K562 (cell line): ENCODE data around the gene SLC25A11. TPM values are rescaled to one million over a fixed set of nuclear protein-coding genes. Genes with fewer than 3 reads are reported as not detected.

Experiments
- ATF7 ChIP-seq: fragments of 450-650 bp; IDR thresholded peaks from 2 replicates; pipeline ENCODE4 v1.7.1; 2014; ENCODE audit warnings: mild to moderate bottlenecking, moderate library complexity
- CBFB ChIP-seq: sonication (generic); formaldehyde crosslinking; IDR thresholded peaks from 2 replicates; pipeline ENCODE4 v1.4.0; 2020; ENCODE audit warnings: mild to moderate bottlenecking, missing genetic modification reagents
- CC2D1A ChIP-seq: fragments of 450-650 bp; IDR thresholded peaks from 2 replicates; pipeline ENCODE4 v1.6.1; 2017; ENCODE audit warnings: mild to moderate bottlenecking
- DLX4 ChIP-seq: fragments of 250-450 bp; sonication (Bioruptor Pico); IDR thresholded peaks from 2 replicates; pipeline ENCODE4 v1.6.1; 2021; ENCODE audit warnings: mild to moderate bottlenecking
- EGR1 ChIP-seq: fragments of 450-650 bp; conservative IDR thresholded peaks from 2 replicates; pipeline ENCODE4 v1.6.1; 2017; ENCODE audit warnings: mild to moderate bottlenecking
- GATA2 ChIP-seq: sonication (generic); formaldehyde crosslinking; IDR thresholded peaks from 2 replicates; pipeline ENCODE4 v1.4.0; 2020; ENCODE audit warnings: mild to moderate bottlenecking, missing genetic modification reagents
- HBP1 ChIP-seq: fragments of 450-650 bp; formaldehyde crosslinking; IDR thresholded peaks from 2 replicates; pipeline ENCODE4 v1.4.0; 2022; ENCODE audit warnings: missing genetic modification characterization
- HIVEP1 ChIP-seq: fragments of 250-450 bp; sonication (Bioruptor Pico); IDR thresholded peaks from 2 replicates; pipeline ENCODE4 v1.4.0; 2020; ENCODE audit warnings: mild to moderate bottlenecking
- HOMEZ ChIP-seq: fragments of 250-450 bp; sonication (Bioruptor Pico); IDR thresholded peaks from 2 replicates; pipeline ENCODE4 v1.4.0; 2020; ENCODE audit warnings: mild to moderate bottlenecking, moderate library complexity
- MTA3 ChIP-seq: fragments of 450-650 bp; formaldehyde crosslinking; IDR thresholded peaks from 2 replicates; pipeline ENCODE4 v1.6.1; 2017; ENCODE audit warnings: mild to moderate bottlenecking, borderline replicate concordance
- PHF20 ChIP-seq: fragments of 450-650 bp; IDR thresholded peaks from 2 replicates; pipeline ENCODE4 v1.6.1; 2018; ENCODE audit not compliant: partially characterized antibody
- SMARCA5 ChIP-seq: fragments of 450-650 bp; IDR thresholded peaks from 2 replicates; pipeline ENCODE4 v1.6.1; 2016
- TAF7 ChIP-seq: fragments of 450-650 bp; IDR thresholded peaks from 2 replicates; pipeline ENCODE4 v1.6.1; 2016; ENCODE audit warnings: missing genetic modification characterization, missing compliant biosample characterization
- TBL1XR1 ChIP-seq, 2 experiments: IDR thresholded peaks; 2 replicates each; pipeline ENCODE4 v1.6.1; 2012; ENCODE audit warnings: improper control_type of control experiment in 2 of 2, low read length in 2 of 2, mild to moderate bottlenecking in 1 of 2
- USF1 ChIP-seq: sonication (generic); formaldehyde crosslinking; IDR thresholded peaks from 2 replicates; pipeline ENCODE4 v1.9.0; 2022; ENCODE audit warnings: mild to moderate bottlenecking, missing genetic modification reagents
- XRCC3 ChIP-seq: fragments of 450-650 bp; IDR thresholded peaks from 2 replicates; pipeline ENCODE4 v1.6.1; 2017; ENCODE audit warnings: mild to moderate bottlenecking, moderate library complexity
- ZBTB5 ChIP-seq: fragments of 450-650 bp; IDR thresholded peaks from 2 replicates; pipeline ENCODE4 v1.6.1; 2017; ENCODE audit warnings: antibody characterized with exemption
- ZNF354B ChIP-seq: fragments of 250-450 bp; sonication (Bioruptor Pico); IDR thresholded peaks from 2 replicates; pipeline ENCODE4 v1.4.0; 2020
- polyA plus RNA-seq, 8 experiments: library from polyadenylated mRNA; depleted of rRNA in 4 of 8; stranded (reverse) in 5 of 8; unstranded in 3 of 8; fragments of >200 nt; fragmentation: Nextera tagmentation in 2 of 8; fragmentation: Illumina TruSeq in 1 of 8; extraction: Ambion mirVana in 2 of 8; extraction: Trizol in 1 of 8; gene quantifications; 2 replicates each; pipeline versions ENCODE4 v1.2.1 to v1.2.3, GENCODE V29; 2011 to 2014; ENCODE audit warnings: inconsistent platforms in 1 of 8, missing spikeins in 1 of 8
- total RNA-seq, 7 experiments: library from RNA; depleted of rRNA in 6 of 7; stranded (reverse); fragments of >200 nt in 6 of 7; fragmentation: Illumina TruSeq in 2 of 7; extraction: Trizol in 2 of 7; gene quantifications; 2 replicates each; pipeline versions ENCODE4 v1.2.1 to v1.2.3, GENCODE V29; 2011 to 2021; ENCODE audit warnings: low replicate concordance in 1 of 7

Gene SLC25A11
- total and polyA plus RNA-seq, 9 of the 15 experiments (the other 6 are each of a cell fraction or from before 2014, with no cell fraction given) = 3.1 to 56.7 (median 32.9) TPM

GRCh38 chr17:4967539-4968485 is 28.0 kb upstream of the SLC25A11 start, which contains the start of gene SPAG7 (continued):
- no peak for TF ChIP-seq USF1 (CRISPR knock-in tag)
- TF ChIP-seq DLX4 = no peak
- TF ChIP-seq SMARCA5 = no peak
- TF ChIP-seq TAF7 (tag) = no peak; the same call in 1 of the 2 replicates
- no peak for TF ChIP-seq CC2D1A
- TF ChIP-seq GATA2 (CRISPR knock-in tag) = no peak
- no peak for TF ChIP-seq XRCC3
- TF ChIP-seq HIVEP1 = no peak
- no peak; the same call in 1 of the 2 replicates for TF ChIP-seq MTA3
- 0 out of 2 replicates have a peak, but pooled peaks have one; percentile 62 for TF ChIP-seq ATF7
- no peak for TF ChIP-seq ZBTB5
- TF ChIP-seq TBL1XR1 (IDR thresholded peaks at IDR 0.05; ENCODE audit: low read length in 2 of 2) = no peak
- no peak for TF ChIP-seq HOMEZ (CRISPR knock-in tag)
- TF ChIP-seq PHF20 = peak; percentile 72
- TF ChIP-seq CBFB (CRISPR knock-in tag) = 0 out of 2 replicates have a peak, but pooled peaks have one; percentile 39
- peak; percentile 92 for TF ChIP-seq EGR1
- TF ChIP-seq ZNF354B (CRISPR knock-in tag) = no peak
- no peak for TF ChIP-seq HBP1
